K562 (cell line): ENCODE measurements around the gene PCMTD2. TPM values are rescaled to one million over a fixed set of nuclear protein-coding genes. Genes with fewer than 3 reads are reported as not detected.

ENCODE experiments used
- ATAC-seq: fragments of 200-7000 bp; cut with Tn5 transposase; 3 replicates; pipeline ENCODE4 v1.9.1; 2020; ENCODE audit warnings: moderate library complexity
- BruUV-seq: library from RNA; stranded (reverse); fragments of 400-500 nt; replicated peaks from 2 replicates; lab custom pipeline; 2021; lab: Mats Ljungman, UMichigan
- CTCF ChIA-PET: fragments of 300-600 bp; formaldehyde crosslinking; extraction: SDS; loops from one replicate; lab custom pipeline; 2021; ENCODE audit warnings: low intra/inter-chr PET ratio; lab: Yijun Ruan, JAX
- POLR2A ChIA-PET: fragments of 300-600, 350-650 bp; sonication (Branson Sonifier 250); formaldehyde crosslinking; extraction: SDS; loops from one replicate; lab custom pipeline; 2021; ENCODE audit warnings: antibody characterized with exemption, inconsistent platforms; lab: Yijun Ruan, JAX
- DNase-seq, 4 experiments: peaks; one replicate each; pipeline versions ENCODE4 v3.0.0 to v3.0.0-alpha.2; 2011 to 2018; ENCODE audit warnings: low spot score in 3 of 4, mixed read lengths in 3 of 4; ENCODE audit errors: extremely low read depth in 1 of 4
- FAIRE-seq: peaks from 2 replicates; lab custom pipeline; 2011; peaks lifted over from hg19 to GRCh38; lab: Jason Lieb, UNC
- H2AFZ ChIP-seq: 2 replicates; pipeline ENCODE4 v1.6.0; 2011; ENCODE audit warnings: low read depth, low read length, control low read depth, inconsistent platforms
- H3K27ac ChIP-seq: fragments of 200-600 bp; 3 replicates; pipeline ENCODE4 v1.8.0; 2011; ENCODE audit warnings: low read depth, mild to moderate bottlenecking, control low read depth, inconsistent platforms, low read length, moderate library complexity, mixed read lengths; ENCODE audit errors: extremely low read depth
- H3K27me3 ChIP-seq, 2 experiments: fragments of 300-600 bp in 1 of 2; 2 replicates in 1 of 2; 3 replicates in 1 of 2; pipeline versions ENCODE4 v1.6.0 to v1.8.0; 2011; ENCODE audit warnings: inconsistent platforms in 2 of 2, low read length in 2 of 2, mild to moderate bottlenecking in 1 of 2, mixed read lengths in 1 of 2, moderate library complexity in 1 of 2; ENCODE audit not compliant: control insufficient read depth in 2 of 2, insufficient read depth in 2 of 2
- H3K36me3 ChIP-seq: fragments of 300-600 bp; 3 replicates; pipeline ENCODE4 v1.8.0; 2011; ENCODE audit warnings: mild to moderate bottlenecking, low read length, inconsistent platforms; ENCODE audit not compliant: control insufficient read depth, insufficient read depth
- H3K4me1 ChIP-seq, 2 experiments: fragments of 200-600 bp in 1 of 2; replicated peaks in 1 of 2; 2 replicates in 1 of 2; 3 replicates in 1 of 2; pipeline versions ENCODE4 v1.5.1 to v1.8.0; 2011; ENCODE audit warnings: inconsistent platforms in 2 of 2, low read length in 2 of 2, mild to moderate bottlenecking in 1 of 2, mixed read lengths in 1 of 2, moderate library complexity in 1 of 2; ENCODE audit not compliant: control insufficient read depth in 2 of 2, insufficient read depth in 2 of 2
- H3K4me2 ChIP-seq: 2 replicates; pipeline ENCODE4 v1.6.1; 2011; ENCODE audit warnings: low read length, control low read depth, inconsistent platforms, mixed read lengths; ENCODE audit not compliant: insufficient read depth
- H3K4me3 ChIP-seq: fragments of 200-600 bp; sonication (generic), shearing (Covaris generic); 2 replicates; pipeline ENCODE4 v1.5.1; 2016; ENCODE audit warnings: control low read depth, inconsistent platforms
- H3K79me2 ChIP-seq: fragments of 200-600 bp; 3 replicates; pipeline ENCODE4 v1.8.0; 2011; ENCODE audit warnings: low read length, inconsistent platforms; ENCODE audit not compliant: control insufficient read depth, insufficient read depth
- H3K9ac ChIP-seq, 2 experiments: 2 replicates each; pipeline versions ENCODE4 v1.6.0 to v1.6.1; 2011; ENCODE audit warnings: low read depth in 2 of 2, low read length in 2 of 2, control low read depth in 1 of 2, inconsistent platforms in 1 of 2, mild to moderate bottlenecking in 1 of 2, mixed read lengths in 1 of 2; ENCODE audit not compliant: insufficient read depth in 1 of 2
- H3K9me1 ChIP-seq: one replicate; pipeline ENCODE4 v1.6.0; 2011; ENCODE audit warnings: inconsistent platforms, mild to moderate bottlenecking, low read length, moderate library complexity; ENCODE audit not compliant: control insufficient read depth, insufficient read depth
- H3K9me3 ChIP-seq: replicated peaks from 2 replicates; pipeline ENCODE4 v1.5.1; 2011; ENCODE audit warnings: low read depth, low read length, inconsistent platforms; ENCODE audit not compliant: control insufficient read depth, insufficient read depth
- H4K20me1 ChIP-seq: replicated peaks from 2 replicates; pipeline ENCODE4 v1.6.1; 2011; ENCODE audit warnings: low read length, inconsistent platforms, mixed read lengths; ENCODE audit not compliant: control insufficient read depth, insufficient read depth
- E2F6 ChIP-seq, 2 experiments: IDR thresholded peaks; 2 replicates each; pipeline ENCODE4 v1.6.1; 2011; ENCODE audit warnings: borderline replicate concordance in 1 of 2, control low read depth in 1 of 2, low read depth in 1 of 2, low read length in 1 of 2, mild to moderate bottlenecking in 1 of 2, mixed read lengths in 1 of 2, moderate library complexity in 1 of 2; ENCODE audit not compliant: insufficient read depth in 1 of 2, insufficient read length in 1 of 2, poor library complexity in 1 of 2, severe bottlenecking in 1 of 2; ENCODE audit errors: extremely low read depth in 1 of 2
- FOXP1 ChIP-seq: sonication (generic); formaldehyde crosslinking; IDR thresholded peaks from 2 replicates; pipeline ENCODE4 v1.8.0; 2022; ENCODE audit warnings: mild to moderate bottlenecking, missing genetic modification reagents
- HCFC1 ChIP-seq: IDR thresholded peaks from 2 replicates; pipeline ENCODE4 v1.6.1; 2012; ENCODE audit warnings: low read depth, low read length, improper control_type of control experiment
- KLF16 ChIP-seq: IDR thresholded peaks from 2 replicates; pipeline ENCODE4 v1.6.1; 2016; ENCODE audit warnings: antibody characterized with exemption
- MYC ChIP-seq, 2 experiments: fragments of 250-450 bp in 1 of 2; sonication (Bioruptor Pico) in 1 of 2; IDR thresholded peaks; 2 replicates each; pipeline versions ENCODE4 v1.5.1 to v1.6.1; 2012 to 2021; ENCODE audit warnings: low read depth in 2 of 2, borderline replicate concordance in 1 of 2, improper control_type of control experiment in 1 of 2, low read length in 1 of 2, mild to moderate bottlenecking in 1 of 2, moderate library complexity in 1 of 2
- NRF1 ChIP-seq, 2 experiments: fragments of 450-650 bp; IDR thresholded peaks in 1 of 2; conservative IDR thresholded peaks in 1 of 2; 2 replicates each; pipeline ENCODE4 v1.6.1; 2014; ENCODE audit warnings: mild to moderate bottlenecking in 2 of 2
- RBFOX2 ChIP-seq: fragments of 200-400 bp; formaldehyde crosslinking; IDR thresholded peaks from 2 replicates; pipeline ENCODE4 v1.6.1; 2017; ENCODE audit warnings: low read depth, mild to moderate bottlenecking, low read length, moderate library complexity
- SMC3 ChIP-seq: conservative IDR thresholded peaks from 2 replicates; pipeline ENCODE4 v1.6.1; 2011; ENCODE audit warnings: low read depth, low read length, improper control_type of control experiment; ENCODE audit not compliant: insufficient read depth
- TEAD1 ChIP-seq, 2 experiments: fragments of 450-650 bp in 1 of 2; sonication (generic) in 1 of 2; formaldehyde crosslinking; IDR thresholded peaks; 2 replicates each; pipeline versions ENCODE4 v1.4.0 to v1.8.0; 2020 to 2022; ENCODE audit warnings: mild to moderate bottlenecking in 2 of 2, missing genetic modification reagents in 1 of 2
- YY1 ChIP-seq, 3 experiments: IDR thresholded peaks; 2 replicates each; pipeline ENCODE4 v1.6.1; 2011; ENCODE audit warnings: low read length in 2 of 3, mild to moderate bottlenecking in 2 of 3, moderate library complexity in 2 of 3, borderline replicate concordance in 1 of 3, control low read depth in 1 of 3, low read depth in 1 of 3; ENCODE audit not compliant: insufficient read depth in 3 of 3, insufficient replicate concordance in 2 of 3, control insufficient read depth in 1 of 3, insufficient read length in 1 of 3; ENCODE audit errors: extremely low read depth in 1 of 3
- ZNF57 ChIP-seq: fragments of 450-650 bp; formaldehyde crosslinking; IDR thresholded peaks from 2 replicates; pipeline ENCODE4 v1.4.0; 2020; ENCODE audit warnings: mild to moderate bottlenecking, moderate library complexity
- WGBS: fragments of 100-300 bp; shearing (Covaris generic); methylation state at CpG from one replicate; pipeline ENCODE4 v1.1.6; 2016; ENCODE audit warnings: low coverage, mixed read lengths; ENCODE audit not compliant: insufficient coverage; ENCODE audit errors: missing lambda C conversion rate; 5-methylcytosine and 5-hydroxymethylcytosine counted together
- in situ Hi-C: fragments of 300-500 bp; cut with MboI; formaldehyde crosslinking; loops from 4 replicates; pipeline ENCODE4 v1.15.0; 2018; ENCODE audit warnings: inconsistent platforms, mixed read lengths
- intact Hi-C: fragments of 100-400 bp; cut with micrococcal nuclease; formaldehyde crosslinking; loops from 2 replicates; pipeline ENCODE4 v1.14.2; 2022
- polyA plus RNA-seq, 8 experiments: library from polyadenylated mRNA; depleted of rRNA in 4 of 8; stranded (reverse) in 5 of 8; unstranded in 3 of 8; fragments of >200 nt; fragmentation: Nextera tagmentation in 2 of 8; fragmentation: Illumina TruSeq in 1 of 8; extraction: Ambion mirVana in 2 of 8; extraction: Trizol in 1 of 8; gene quantifications; 2 replicates each; pipeline versions ENCODE4 v1.2.1 to v1.2.3, GENCODE V29; 2011 to 2014; ENCODE audit warnings: inconsistent platforms in 1 of 8, missing spikeins in 1 of 8
- total RNA-seq, 7 experiments: library from RNA; depleted of rRNA in 6 of 7; stranded (reverse); fragments of >200 nt in 6 of 7; fragmentation: Illumina TruSeq in 2 of 7; extraction: Trizol in 2 of 7; gene quantifications; 2 replicates each; pipeline versions ENCODE4 v1.2.1 to v1.2.3, GENCODE V29; 2011 to 2021; ENCODE audit warnings: low replicate concordance in 1 of 7
- TF ChIP-seq, protein P1 (sequence below): fragments of 250-450 bp; sonication (Bioruptor Pico); IDR thresholded peaks from 2 replicates; pipeline ENCODE4 v1.8.0; 2021; ENCODE audit warnings: borderline replicate concordance, mild to moderate bottlenecking, moderate library complexity; ENCODE audit not compliant: poor library complexity, severe bottlenecking
- TF ChIP-seq, protein P2 (sequence below): IDR thresholded peaks from 3 replicates; pipeline ENCODE4 v1.6.1; 2011; ENCODE audit warnings: borderline replicate concordance, mild to moderate bottlenecking, moderate library complexity; ENCODE audit not compliant: insufficient read length; ENCODE audit errors: extremely low read depth

The PCMTD2 gene
- total and polyA plus RNA-seq, 9 of the 15 experiments (the other 6 are each of a cell fraction or from before 2014, with no cell fraction given) = 11.3 to 49.3 (median 28.4) TPM

- WGBS = 14% methylated on average over 13 of the region's 13 CpGs
- peak overlapping the region; percentile 55; the same call in 1 of the 2 replicates for H3K4me2 ChIP-seq
- peak overlapping the region; percentile 71; the same call in 1 of the 2 replicates for H2AFZ ChIP-seq
- H3K27ac ChIP-seq = no peak overlapping the region
- DNase-seq (peak; percentile 77 to 82 (median 80)), ATAC-seq (peak; percentile 87), FAIRE-seq (peak; percentile 15)
- intact Hi-C loops = no loop called here
- peaks cover 3% of the 10 kb centered on the region for H3K9me1 ChIP-seq
- H3K9me3 ChIP-seq = no peaks in the 10 kb centered on the region
- ChIA-PET CTCF (no interaction called here), POLR2A (interaction anchor here (0.6 to 1.6 kb wide), 7 partner anchors 8 to 507 kb away, joined by 3 to 5 read pairs (median 3); no protein-coding TSS in a partner anchor)
- no peak overlapping the region for H3K4me3 ChIP-seq
- in situ Hi-C loops = no loop called here
- no peaks in the 10 kb centered on the region for H3K36me3 ChIP-seq
- peaks cover 46 to 73% of the 10 kb centered on the region in 2 experiments; a peak in 4 of 5 replicates for H3K4me1 ChIP-seq
- no TSS peak for BruUV-seq
- peak overlapping the region; percentile 28 to 37; a peak in 2 of 4 replicates for H3K9ac ChIP-seq
- H3K27me3 ChIP-seq = peaks cover 6 to 36% of the 10 kb centered on the region in 2 experiments; a peak in 3 of 5 replicates
- H4K20me1 ChIP-seq = peaks cover 3% of the 10 kb centered on the region; the same call in 1 of the 2 replicates
- no peaks in the 10 kb centered on the region for H3K79me2 ChIP-seq
- TF ChIP-seq TEAD1 (CRISPR knock-in tag; IDR thresholded peaks at IDR 0.05) (peak in 1 of 2 experiments; percentile 37; a peak in 1 of 4 replicates), KLF16 (peak; percentile 38; the same call in 1 of the 2 replicates), HCFC1 (no peak), NRF1 (conservative IDR thresholded peaks at IDR 0.05 in 1 of 2, IDR thresholded peaks at IDR 0.05 in 1 of 2) (0 out of 4 replicates have a peak, but pooled peaks of 1 of the 2 experiments have one; percentile 12), SMC3 (0 out of 2 replicates have a peak, but pooled peaks have one; percentile 28), YY1 (IDR thresholded peaks at IDR 0.05; ENCODE audit: borderline replicate concordance in 1 of 3, control insufficient read depth in 1 of 3, extremely low read depth in 1 of 3, insufficient read depth in 3 of 3, insufficient read length in 1 of 3, insufficient replicate concordance in 2 of 3, low read depth in 1 of 3, low read length in 2 of 3) (peak in 1 of 3 experiments; percentile 15), MYC (IDR thresholded peaks at IDR 0.05; ENCODE audit: low read depth, low read length) (0 out of 2 replicates have a peak, but pooled peaks have one; percentile 43), MYC (CRISPR knock-in tag; IDR thresholded peaks at IDR 0.05; ENCODE audit: borderline replicate concordance, low read depth) (no peak), ZNF57 (no peak), FOXP1 (CRISPR knock-in tag) (peak; percentile 26; the same call in 1 of the 2 replicates), E2F6 (IDR thresholded peaks at IDR 0.05; ENCODE audit: borderline replicate concordance in 1 of 2, extremely low read depth in 1 of 2, insufficient read depth in 1 of 2, insufficient read length in 1 of 2, low read depth in 1 of 2, low read length in 1 of 2, poor library complexity in 1 of 2, severe bottlenecking in 1 of 2) (peak in 1 of 2 experiments; percentile 16), RBFOX2 (0 out of 2 replicates have a peak, but pooled peaks have one; percentile 21)
- TF ChIP-seq, protein P1, sequence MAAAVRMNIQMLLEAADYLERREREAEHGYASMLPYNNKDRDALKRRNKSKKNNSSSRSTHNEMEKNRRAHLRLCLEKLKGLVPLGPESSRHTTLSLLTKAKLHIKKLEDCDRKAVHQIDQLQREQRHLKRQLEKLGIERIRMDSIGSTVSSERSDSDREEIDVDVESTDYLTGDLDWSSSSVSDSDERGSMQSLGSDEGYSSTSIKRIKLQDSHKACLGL (CRISPR knock-in tag) = no peak
- TF ChIP-seq, protein P2, sequence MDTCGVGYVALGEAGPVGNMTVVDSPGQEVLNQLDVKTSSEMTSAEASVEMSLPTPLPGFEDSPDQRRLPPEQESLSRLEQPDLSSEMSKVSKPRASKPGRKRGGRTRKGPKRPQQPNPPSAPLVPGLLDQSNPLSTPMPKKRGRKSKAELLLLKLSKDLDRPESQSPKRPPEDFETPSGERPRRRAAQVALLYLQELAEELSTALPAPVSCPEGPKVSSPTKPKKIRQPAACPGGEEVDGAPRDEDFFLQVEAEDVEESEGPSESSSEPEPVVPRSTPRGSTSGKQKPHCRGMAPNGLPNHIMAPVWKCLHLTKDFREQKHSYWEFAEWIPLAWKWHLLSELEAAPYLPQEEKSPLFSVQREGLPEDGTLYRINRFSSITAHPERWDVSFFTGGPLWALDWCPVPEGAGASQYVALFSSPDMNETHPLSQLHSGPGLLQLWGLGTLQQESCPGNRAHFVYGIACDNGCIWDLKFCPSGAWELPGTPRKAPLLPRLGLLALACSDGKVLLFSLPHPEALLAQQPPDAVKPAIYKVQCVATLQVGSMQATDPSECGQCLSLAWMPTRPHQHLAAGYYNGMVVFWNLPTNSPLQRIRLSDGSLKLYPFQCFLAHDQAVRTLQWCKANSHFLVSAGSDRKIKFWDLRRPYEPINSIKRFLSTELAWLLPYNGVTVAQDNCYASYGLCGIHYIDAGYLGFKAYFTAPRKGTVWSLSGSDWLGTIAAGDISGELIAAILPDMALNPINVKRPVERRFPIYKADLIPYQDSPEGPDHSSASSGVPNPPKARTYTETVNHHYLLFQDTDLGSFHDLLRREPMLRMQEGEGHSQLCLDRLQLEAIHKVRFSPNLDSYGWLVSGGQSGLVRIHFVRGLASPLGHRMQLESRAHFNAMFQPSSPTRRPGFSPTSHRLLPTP = peak; percentile 8
Measured at GRCh38 chr20:64223526-64224067, 32.0 kb upstream of the PCMTD2 start.
